Esophagus muscularis mucosa (tissue), 4 donors: ENCODE data around the gene MLXIPL.

Experiments used
- CTCF ChIP-seq, 3 experiments: fragments of 200-600 bp in 2 of 3; fragments of 450-650 bp in 1 of 3; sonication (generic) in 2 of 3; IDR thresholded peaks; one replicate each; pipeline ENCODE4 v1.5.1; 2017 to 2019; ENCODE audit warnings: antibody characterized with exemption in 3 of 3, mild to moderate bottlenecking in 2 of 3, moderate library complexity in 1 of 3
- EP300 ChIP-seq: sonication (generic); formaldehyde crosslinking; IDR thresholded peaks from one replicate; pipeline ENCODE4 v1.6.1; 2017; ENCODE audit warnings: antibody characterized with exemption
- POLR2A ChIP-seq: fragments of 450-650 bp; IDR thresholded peaks from one replicate; pipeline ENCODE4 v1.6.1; 2017; ENCODE audit warnings: antibody characterized with exemption, moderate library complexity, mild to moderate bottlenecking, low read depth
- POLR2AphosphoS5 ChIP-seq, 2 donors: sonication (generic); formaldehyde crosslinking; IDR thresholded peaks; one replicate each; pipeline ENCODE4 v1.6.1; 2017; ENCODE audit warnings: antibody characterized with exemption in 2 of 2

GRCh38 chr7:73642834-73643233 is 18.5 kb upstream of the MLXIPL start:
- TF ChIP-seq CTCF (IDR thresholded peaks at IDR 0.05) (no peak), POLR2A (no peak), POLR2AphosphoS5 (IDR thresholded peaks at IDR 0.05) (no peak), EP300 (no peak)
